Measurements from ENCODE around the gene EN1. TPM values are rescaled to one million over a fixed set of nuclear protein-coding genes. Genes with fewer than 3 reads are reported as not detected.

EN1 gene
- total RNA-seq, 1 experiment from 2014 or later: not detected

GRCh38 chr2:118861731-118862130 is 14.3 kb upstream of the EN1 start:
- H4K20me1 ChIP-seq (ENCODE audit: insufficient read depth): no peaks in the 10 kb centered on the region
- H3K4me1 ChIP-seq (replicated peaks; ENCODE audit: insufficient read depth): peaks cover 31% of the 10 kb centered on the region
- H3K36me3 ChIP-seq (ENCODE audit: low read depth): no peaks in the 10 kb centered on the region
- H3K27me3 ChIP-seq (ENCODE audit: insufficient read depth, low read depth): no peaks in the 10 kb centered on the region
- no peaks in the 10 kb centered on the region for H3K9me3 ChIP-seq (ENCODE audit: insufficient read depth, low read depth)
- intact Hi-C loops (cut with micrococcal nuclease; ENCODE audit: unreplicated experiment): no loop called here
- H3K4me2 ChIP-seq: 0 out of 2 replicates have a peak overlapping the region, but pooled peaks have one; percentile 1
- ChIA-PET POLR2A (ENCODE audit: unreplicated experiment) (no interaction called here), CTCF (no interaction called here)
- H3K27ac ChIP-seq: no peak overlapping the region
- DNase-seq: no peak
- H3K79me2 ChIP-seq (ENCODE audit: low read depth): no peaks in the 10 kb centered on the region
- no peak for TF ChIP-seq EZH2 (IDR thresholded peaks at IDR 0.05; ENCODE audit: low read depth)
- no peak for TF ChIP-seq CTCF (conservative IDR thresholded peaks at IDR 0.05)
- no peak overlapping the region for H3K4me3 ChIP-seq
- no peaks in the 10 kb centered on the region for H3F3A ChIP-seq (ENCODE audit: insufficient read depth, low read depth)
- H2AFZ ChIP-seq: no peak overlapping the region
- no TSS peak for BruUV-seq (replicated peaks)
- no peaks in the 10 kb centered on the region for H3K9me2 ChIP-seq (ENCODE audit: insufficient read depth)

- H3K27me3 ChIP-seq (ENCODE audit: insufficient read depth, low read depth): no peaks in the 10 kb centered on the region
- no peak overlapping the region for H2AFZ ChIP-seq
- intact Hi-C loops (cut with micrococcal nuclease; ENCODE audit: unreplicated experiment): no loop called here
- ChIA-PET POLR2A (ENCODE audit: unreplicated experiment) (no interaction called here), CTCF (no interaction called here)
- TF ChIP-seq CTCF (conservative IDR thresholded peaks at IDR 0.05): no peak
- TF ChIP-seq EZH2 (IDR thresholded peaks at IDR 0.05; ENCODE audit: low read depth): no peak
- H3K79me2 ChIP-seq (ENCODE audit: low read depth): no peaks in the 10 kb centered on the region
- 0 out of 2 replicates have a peak overlapping the region, but pooled peaks have one; percentile 8 for H3K4me2 ChIP-seq
- no peak overlapping the region for H3K27ac ChIP-seq
- no peaks in the 10 kb centered on the region for H4K20me1 ChIP-seq (ENCODE audit: insufficient read depth)
- BruUV-seq (replicated peaks): no TSS peak
- peaks cover 31% of the 10 kb centered on the region for H3K4me1 ChIP-seq (replicated peaks; ENCODE audit: insufficient read depth)
- no peak for DNase-seq
- no peaks in the 10 kb centered on the region for H3F3A ChIP-seq (ENCODE audit: insufficient read depth, low read depth)
- no peak overlapping the region for H3K4me3 ChIP-seq
- no peaks in the 10 kb centered on the region for H3K9me2 ChIP-seq (ENCODE audit: insufficient read depth)
- no peaks in the 10 kb centered on the region for H3K36me3 ChIP-seq (ENCODE audit: low read depth)
- H3K9me3 ChIP-seq (ENCODE audit: insufficient read depth, low read depth): no peaks in the 10 kb centered on the region
These were observed 13.8 kb upstream of the EN1 start for GRCh38 chr2:118861242-118861641.

GRCh38 chr2:118860506-118860905 is 13.1 kb upstream of the EN1 start:
- no peaks in the 10 kb centered on the region for H3K79me2 ChIP-seq (ENCODE audit: low read depth)
- peak overlapping the region; percentile 8; the same call in 1 of the 2 replicates for H3K4me2 ChIP-seq
- H4K20me1 ChIP-seq (ENCODE audit: insufficient read depth): no peaks in the 10 kb centered on the region
- DNase-seq: peak in 1 of 2 experiments; percentile 78
- H2AFZ ChIP-seq: no peak overlapping the region
- H3K27ac ChIP-seq: no peak overlapping the region
- no peaks in the 10 kb centered on the region for H3K27me3 ChIP-seq (ENCODE audit: insufficient read depth, low read depth)
- no TSS peak for BruUV-seq (replicated peaks)
- TF ChIP-seq CTCF (conservative IDR thresholded peaks at IDR 0.05): no peak
- TF ChIP-seq EZH2 (IDR thresholded peaks at IDR 0.05; ENCODE audit: low read depth): no peak
- POLR2A ChIA-PET (ENCODE audit: unreplicated experiment): no interaction called here
- no peak overlapping the region for H3K4me3 ChIP-seq
- no peaks in the 10 kb centered on the region for H3K36me3 ChIP-seq (ENCODE audit: low read depth)
- peaks cover 35% of the 10 kb centered on the region for H3K4me1 ChIP-seq (replicated peaks; ENCODE audit: insufficient read depth)
- H3F3A ChIP-seq (ENCODE audit: insufficient read depth, low read depth): no peaks in the 10 kb centered on the region
- no peaks in the 10 kb centered on the region for H3K9me2 ChIP-seq (ENCODE audit: insufficient read depth)
- no peaks in the 10 kb centered on the region for H3K9me3 ChIP-seq (ENCODE audit: insufficient read depth, low read depth)
- intact Hi-C loops (cut with micrococcal nuclease; ENCODE audit: unreplicated experiment): no loop called here
- CTCF ChIA-PET: no interaction called here

Measured in PC-9 (cell line).